AG10803 (cell line): ENCODE measurements around the gene EGFR.

Source experiments
- DNase-seq: peaks from one replicate; pipeline ENCODE4 v3.0.0; 2010; ENCODE audit warnings: low read depth
- H3K4me3 ChIP-seq: 2 replicates; pipeline ENCODE4 v1.5.1; 2011; ENCODE audit warnings: mild to moderate bottlenecking, low read length, control low read depth
- TF ChIP-seq, protein P1 (sequence below): conservative IDR thresholded peaks from 2 replicates; pipeline ENCODE4 v1.5.1; 2011; ENCODE audit warnings: mild to moderate bottlenecking, low read length, control low read depth, inconsistent platforms

Gene EGFR

DNA sequence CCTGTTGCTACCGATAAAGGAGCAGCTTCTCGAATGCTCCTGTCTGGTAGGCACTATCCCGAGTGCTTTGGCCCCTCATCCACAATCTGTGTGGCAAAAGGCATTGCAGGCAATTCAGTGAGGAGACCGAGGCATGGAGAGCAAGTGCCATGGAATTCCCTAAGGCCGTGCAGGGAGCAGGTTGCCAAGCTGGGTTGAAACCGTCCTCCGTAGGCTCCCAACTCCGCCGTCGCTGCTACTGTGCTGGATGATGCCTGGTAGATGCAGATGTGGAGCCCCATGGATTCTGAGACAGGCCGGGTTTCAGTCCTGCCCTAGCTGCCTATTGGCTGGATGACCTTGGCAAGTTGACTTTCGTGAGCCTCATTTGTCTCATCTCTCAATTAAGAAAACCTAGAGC lies 85.3 kb downstream of the EGFR start:
- DNase-seq, result no peak
- TF ChIP-seq, protein P1, sequence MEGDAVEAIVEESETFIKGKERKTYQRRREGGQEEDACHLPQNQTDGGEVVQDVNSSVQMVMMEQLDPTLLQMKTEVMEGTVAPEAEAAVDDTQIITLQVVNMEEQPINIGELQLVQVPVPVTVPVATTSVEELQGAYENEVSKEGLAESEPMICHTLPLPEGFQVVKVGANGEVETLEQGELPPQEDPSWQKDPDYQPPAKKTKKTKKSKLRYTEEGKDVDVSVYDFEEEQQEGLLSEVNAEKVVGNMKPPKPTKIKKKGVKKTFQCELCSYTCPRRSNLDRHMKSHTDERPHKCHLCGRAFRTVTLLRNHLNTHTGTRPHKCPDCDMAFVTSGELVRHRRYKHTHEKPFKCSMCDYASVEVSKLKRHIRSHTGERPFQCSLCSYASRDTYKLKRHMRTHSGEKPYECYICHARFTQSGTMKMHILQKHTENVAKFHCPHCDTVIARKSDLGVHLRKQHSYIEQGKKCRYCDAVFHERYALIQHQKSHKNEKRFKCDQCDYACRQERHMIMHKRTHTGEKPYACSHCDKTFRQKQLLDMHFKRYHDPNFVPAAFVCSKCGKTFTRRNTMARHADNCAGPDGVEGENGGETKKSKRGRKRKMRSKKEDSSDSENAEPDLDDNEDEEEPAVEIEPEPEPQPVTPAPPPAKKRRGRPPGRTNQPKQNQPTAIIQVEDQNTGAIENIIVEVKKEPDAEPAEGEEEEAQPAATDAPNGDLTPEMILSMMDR, result no peak
- H3K4me3 ChIP-seq, result no peak overlapping the region

DNA sequence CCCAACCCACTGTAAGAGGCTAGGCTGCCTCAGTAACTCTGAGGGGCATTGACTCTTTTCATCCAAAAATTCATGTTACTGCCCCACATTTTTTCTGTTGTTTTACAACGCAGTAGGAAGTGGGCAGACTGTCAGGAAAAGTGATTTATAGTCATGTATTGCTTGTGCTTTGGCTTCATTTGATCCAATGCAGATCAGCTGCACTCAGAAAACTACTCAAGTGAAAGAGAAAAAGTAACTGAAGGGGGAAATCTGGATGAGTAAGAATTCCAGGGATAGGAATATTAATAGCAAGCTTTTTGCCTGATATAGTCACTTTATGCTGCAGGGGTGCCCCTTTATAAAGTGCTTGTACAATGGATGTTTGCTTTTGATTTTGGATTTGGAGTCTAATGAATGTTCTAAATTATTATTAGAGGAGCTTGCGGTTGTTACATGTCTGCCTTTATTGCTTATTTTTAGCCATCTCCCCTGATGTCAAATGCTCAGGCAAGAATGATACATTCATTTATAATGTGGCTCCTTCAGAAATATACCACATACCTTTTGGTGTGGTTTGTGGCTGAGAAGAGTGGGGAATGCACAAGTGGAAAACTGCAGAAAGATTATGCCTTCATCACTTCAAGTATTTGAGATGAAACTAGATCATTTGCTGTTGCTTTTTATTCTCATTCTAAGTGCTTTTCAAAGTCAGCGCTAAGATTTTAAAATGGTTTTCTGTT lies 86.1 kb downstream of the EGFR start:
- no peak overlapping the region for H3K4me3 ChIP-seq
- TF ChIP-seq, protein P1, result no peak
- DNase-seq, result peak; percentile 62

DNA sequence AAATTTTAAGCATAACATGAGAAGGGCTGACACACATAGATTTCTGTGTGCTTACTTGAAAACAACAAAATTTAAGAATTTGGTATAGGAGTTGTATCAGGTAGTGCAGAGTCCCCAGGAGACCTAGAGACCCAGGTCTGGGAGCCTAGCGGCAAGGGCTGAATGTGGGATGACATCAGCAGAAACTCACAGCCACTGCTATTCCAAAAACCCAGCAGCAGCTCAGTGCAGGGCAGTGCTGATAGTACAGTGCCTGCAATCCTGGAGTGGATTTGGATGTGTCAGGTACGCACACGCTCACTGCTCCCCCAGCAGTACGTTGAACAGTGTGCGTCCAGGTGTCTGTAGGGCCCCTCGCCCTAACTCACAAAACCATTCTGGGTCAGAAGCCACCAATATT lies 87.1 kb downstream of the EGFR start:
- TF ChIP-seq, protein P1, result no peak
- no peak overlapping the region for H3K4me3 ChIP-seq
- no peak for DNase-seq

DNA sequence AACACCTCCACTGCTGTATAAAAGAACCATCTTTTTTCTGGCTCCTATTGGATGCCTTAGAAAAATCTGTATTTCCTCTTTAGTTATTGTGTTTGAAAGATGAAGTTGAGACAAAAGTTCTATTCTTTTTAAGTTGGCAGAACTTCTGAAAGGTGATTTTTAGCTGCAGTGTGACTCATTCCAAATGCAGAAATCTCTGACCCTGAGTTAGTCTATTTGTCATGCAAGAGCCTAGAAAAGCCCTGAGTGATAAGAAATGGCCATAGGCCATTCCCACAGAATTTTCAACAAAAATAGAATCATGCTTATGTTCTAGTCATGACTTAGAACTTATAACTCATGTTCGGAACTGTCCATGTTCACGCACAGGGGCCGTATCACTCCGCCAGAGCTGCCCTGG lies 89.1 kb downstream of the EGFR start:
- no peak for DNase-seq
- TF ChIP-seq, protein P1, result no peak
- no peak overlapping the region for H3K4me3 ChIP-seq

DNA sequence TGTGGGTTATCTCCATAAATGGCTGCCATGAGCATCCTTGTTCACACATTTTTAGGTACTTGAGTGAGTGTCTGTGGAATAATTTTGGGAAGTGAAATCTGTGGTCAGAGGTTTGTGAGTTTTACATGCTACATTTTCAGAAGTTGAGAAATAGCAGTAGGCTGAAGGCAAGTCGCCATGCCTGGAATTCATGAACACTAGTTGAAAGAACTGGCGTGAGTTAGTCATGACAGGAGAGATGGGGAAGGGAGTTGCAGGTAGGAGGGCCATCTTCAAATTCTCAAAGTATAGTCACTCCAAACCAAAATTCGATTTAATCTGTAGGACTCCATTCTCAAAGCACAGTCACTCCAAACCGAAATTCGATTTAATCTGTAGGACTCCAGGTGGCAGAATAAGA lies 89.6 kb downstream of the EGFR start:
- no peak overlapping the region for H3K4me3 ChIP-seq
- TF ChIP-seq, protein P1, result no peak

DNA sequence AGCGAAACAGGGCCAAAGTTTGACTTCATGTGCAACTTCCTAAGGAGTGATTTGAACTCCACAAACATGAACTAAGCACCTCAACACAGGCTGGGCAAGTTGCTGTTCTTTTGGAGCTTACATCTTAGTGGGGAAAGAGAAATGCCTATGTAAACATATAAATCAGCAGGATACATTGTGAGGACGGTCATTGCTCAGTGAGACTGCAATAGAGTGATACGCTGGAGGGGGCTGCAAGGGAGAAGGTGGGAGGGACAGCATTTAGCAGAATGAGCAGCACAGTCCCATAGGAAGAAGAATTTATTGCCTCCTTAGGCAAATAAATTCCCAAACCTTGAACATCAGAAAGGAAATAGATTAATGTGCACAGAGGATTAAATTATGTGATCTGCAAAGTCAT lies 90.0 kb downstream of the EGFR start:
- TF ChIP-seq, protein P1, result no peak
- DNase-seq, result no peak

More for the DNA sequence above, 89.6 kb downstream of the EGFR start:
- peak; percentile 36 for DNase-seq

DNA sequence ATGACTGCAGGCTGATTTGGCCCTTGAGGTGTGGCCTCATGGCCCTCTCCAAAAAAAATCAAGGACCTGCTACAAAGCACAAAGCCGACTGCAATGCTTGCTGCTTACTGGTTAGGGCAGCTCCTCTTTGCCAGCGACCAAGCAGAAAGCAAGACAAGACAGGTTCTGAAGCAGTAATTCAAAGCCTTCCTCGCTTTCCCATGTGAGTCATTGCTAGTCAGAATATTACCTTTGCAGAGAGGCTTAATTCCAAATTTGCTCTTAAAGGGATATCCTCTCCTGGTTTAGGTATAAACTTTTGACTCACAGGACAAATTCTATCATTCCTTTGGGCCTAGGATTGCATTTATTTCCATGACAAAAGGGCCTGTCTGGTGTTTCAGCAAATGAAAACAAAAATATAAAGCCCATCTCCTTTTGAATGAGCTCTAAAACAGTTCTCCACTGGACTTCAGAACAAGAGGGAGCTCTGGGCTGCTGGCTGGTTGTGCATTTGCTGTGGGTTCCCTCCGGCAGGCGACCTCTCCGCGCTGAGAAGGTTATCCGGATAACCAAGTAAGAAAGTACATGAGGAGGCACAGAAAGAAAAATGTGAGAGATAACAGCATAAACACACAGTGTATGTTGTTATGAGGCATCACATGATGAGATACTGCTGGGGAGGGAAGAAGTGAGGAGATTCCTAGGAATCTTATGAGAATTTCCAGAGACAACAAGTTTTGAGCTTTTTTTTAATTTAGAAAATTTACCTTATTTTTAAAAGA lies 90.8 kb downstream of the EGFR start:
- H3K4me3 ChIP-seq, result no peak overlapping the region
- DNase-seq, result no peak
- TF ChIP-seq, protein P1, result no peak

More for the DNA sequence above, 90.0 kb downstream of the EGFR start:
- no peak overlapping the region for H3K4me3 ChIP-seq
